ENCODE data around the gene SPEM3.

Gene SPEM3

DNA sequence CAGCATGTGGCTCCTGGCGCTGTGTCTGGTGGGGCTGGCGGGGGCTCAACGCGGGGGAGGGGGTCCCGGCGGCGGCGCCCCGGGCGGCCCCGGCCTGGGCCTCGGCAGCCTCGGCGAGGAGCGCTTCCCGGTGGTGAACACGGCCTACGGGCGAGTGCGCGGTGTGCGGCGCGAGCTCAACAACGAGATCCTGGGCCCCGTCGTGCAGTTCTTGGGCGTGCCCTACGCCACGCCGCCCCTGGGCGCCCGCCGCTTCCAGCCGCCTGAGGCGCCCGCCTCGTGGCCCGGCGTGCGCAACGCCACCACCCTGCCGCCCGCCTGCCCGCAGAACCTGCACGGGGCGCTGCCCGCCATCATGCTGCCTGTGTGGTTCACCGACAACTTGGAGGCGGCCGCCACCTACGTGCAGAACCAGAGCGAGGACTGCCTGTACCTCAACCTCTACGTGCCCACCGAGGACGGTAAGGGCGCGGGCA is 20.4 kb upstream of the SPEM3 start:
- TF ChIP-seq TAF1 (IDR thresholded peaks at IDR 0.05; ENCODE audit: low read depth) (no peak), EP300 (IDR thresholded peaks at IDR 0.05; ENCODE audit: borderline replicate concordance) (no peak), TEAD4 (IDR thresholded peaks at IDR 0.05) (no peak)
- TF ChIP-seq, protein P1, sequence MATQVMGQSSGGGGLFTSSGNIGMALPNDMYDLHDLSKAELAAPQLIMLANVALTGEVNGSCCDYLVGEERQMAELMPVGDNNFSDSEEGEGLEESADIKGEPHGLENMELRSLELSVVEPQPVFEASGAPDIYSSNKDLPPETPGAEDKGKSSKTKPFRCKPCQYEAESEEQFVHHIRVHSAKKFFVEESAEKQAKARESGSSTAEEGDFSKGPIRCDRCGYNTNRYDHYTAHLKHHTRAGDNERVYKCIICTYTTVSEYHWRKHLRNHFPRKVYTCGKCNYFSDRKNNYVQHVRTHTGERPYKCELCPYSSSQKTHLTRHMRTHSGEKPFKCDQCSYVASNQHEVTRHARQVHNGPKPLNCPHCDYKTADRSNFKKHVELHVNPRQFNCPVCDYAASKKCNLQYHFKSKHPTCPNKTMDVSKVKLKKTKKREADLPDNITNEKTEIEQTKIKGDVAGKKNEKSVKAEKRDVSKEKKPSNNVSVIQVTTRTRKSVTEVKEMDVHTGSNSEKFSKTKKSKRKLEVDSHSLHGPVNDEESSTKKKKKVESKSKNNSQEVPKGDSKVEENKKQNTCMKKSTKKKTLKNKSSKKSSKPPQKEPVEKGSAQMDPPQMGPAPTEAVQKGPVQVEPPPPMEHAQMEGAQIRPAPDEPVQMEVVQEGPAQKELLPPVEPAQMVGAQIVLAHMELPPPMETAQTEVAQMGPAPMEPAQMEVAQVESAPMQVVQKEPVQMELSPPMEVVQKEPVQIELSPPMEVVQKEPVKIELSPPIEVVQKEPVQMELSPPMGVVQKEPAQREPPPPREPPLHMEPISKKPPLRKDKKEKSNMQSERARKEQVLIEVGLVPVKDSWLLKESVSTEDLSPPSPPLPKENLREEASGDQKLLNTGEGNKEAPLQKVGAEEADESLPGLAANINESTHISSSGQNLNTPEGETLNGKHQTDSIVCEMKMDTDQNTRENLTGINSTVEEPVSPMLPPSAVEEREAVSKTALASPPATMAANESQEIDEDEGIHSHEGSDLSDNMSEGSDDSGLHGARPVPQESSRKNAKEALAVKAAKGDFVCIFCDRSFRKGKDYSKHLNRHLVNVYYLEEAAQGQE (IDR thresholded peaks at IDR 0.05; ENCODE audit: low read depth): no peak
- TF ChIP-seq, protein P2, sequence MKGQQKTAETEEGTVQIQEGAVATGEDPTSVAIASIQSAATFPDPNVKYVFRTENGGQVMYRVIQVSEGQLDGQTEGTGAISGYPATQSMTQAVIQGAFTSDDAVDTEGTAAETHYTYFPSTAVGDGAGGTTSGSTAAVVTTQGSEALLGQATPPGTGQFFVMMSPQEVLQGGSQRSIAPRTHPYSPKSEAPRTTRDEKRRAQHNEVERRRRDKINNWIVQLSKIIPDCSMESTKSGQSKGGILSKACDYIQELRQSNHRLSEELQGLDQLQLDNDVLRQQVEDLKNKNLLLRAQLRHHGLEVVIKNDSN (IDR thresholded peaks at IDR 0.05): no peak
- TF ChIP-seq, protein P3, sequence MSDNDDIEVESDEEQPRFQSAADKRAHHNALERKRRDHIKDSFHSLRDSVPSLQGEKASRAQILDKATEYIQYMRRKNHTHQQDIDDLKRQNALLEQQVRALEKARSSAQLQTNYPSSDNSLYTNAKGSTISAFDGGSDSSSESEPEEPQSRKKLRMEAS (IDR thresholded peaks at IDR 0.05): no peak

DNA sequence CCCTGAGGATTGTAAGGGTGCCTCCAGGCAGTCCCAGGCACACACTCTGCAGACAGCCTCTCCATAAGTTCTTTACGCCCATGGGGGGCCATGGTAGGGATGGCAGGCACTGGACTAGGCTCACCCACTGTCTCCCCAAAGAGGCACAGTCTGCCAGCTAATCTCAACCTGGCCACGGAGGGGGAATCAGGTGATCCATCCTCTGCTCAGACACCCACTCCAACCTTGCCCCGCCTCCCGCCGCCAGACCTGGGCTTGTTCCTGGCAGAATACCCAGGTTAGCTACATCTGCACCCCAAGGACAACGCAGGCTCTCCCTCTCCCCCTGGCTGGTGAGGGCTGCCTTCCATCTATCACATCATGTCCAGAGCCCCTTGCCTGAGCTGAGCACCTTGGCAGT is 19.8 kb upstream of the SPEM3 start:
- no peak for TF ChIP-seq NFIC (IDR thresholded peaks at IDR 0.05)
- no peak for TF ChIP-seq ZBTB7A (IDR thresholded peaks at IDR 0.05; ENCODE audit: low read depth)
- TF ChIP-seq EP300 (IDR thresholded peaks at IDR 0.05; ENCODE audit: borderline replicate concordance): no peak
- no peak for TF ChIP-seq EGR1 (IDR thresholded peaks at IDR 0.05)
- TF ChIP-seq, protein P3 (IDR thresholded peaks at IDR 0.05): no peak
- TF ChIP-seq TCF12 (IDR thresholded peaks at IDR 0.05; ENCODE audit: low read depth): no peak
- TF ChIP-seq, protein P1 (IDR thresholded peaks at IDR 0.05; ENCODE audit: low read depth): no peak
- TF ChIP-seq TEAD4 (IDR thresholded peaks at IDR 0.05): no peak
- TF ChIP-seq YY1 (IDR thresholded peaks at IDR 0.05; ENCODE audit: low read depth): no peak
- no peak for TF ChIP-seq TAF1 (IDR thresholded peaks at IDR 0.05; ENCODE audit: low read depth)
- TF ChIP-seq FOXM1 (IDR thresholded peaks at IDR 0.05; ENCODE audit: borderline replicate concordance, low read depth): no peak

GRCh38 chr17:7409716-7410115 is 18.9 kb upstream of the SPEM3 start:
- TF ChIP-seq EGR1 (IDR thresholded peaks at IDR 0.05): no peak
- no peak for TF ChIP-seq CREB1 (IDR thresholded peaks at IDR 0.05; ENCODE audit: low read depth)
- TF ChIP-seq, protein P1 (IDR thresholded peaks at IDR 0.05; ENCODE audit: low read depth): no peak
- no peak for TF ChIP-seq EP300 (IDR thresholded peaks at IDR 0.05; ENCODE audit: borderline replicate concordance)
- TF ChIP-seq ZBTB7A (IDR thresholded peaks at IDR 0.05; ENCODE audit: low read depth): no peak
- no peak for TF ChIP-seq TCF12 (IDR thresholded peaks at IDR 0.05; ENCODE audit: low read depth)
- no peak for TF ChIP-seq NFIC (IDR thresholded peaks at IDR 0.05)
- no peak for TF ChIP-seq TEAD4 (IDR thresholded peaks at IDR 0.05)
- TF ChIP-seq, protein P3 (IDR thresholded peaks at IDR 0.05): no peak
- TF ChIP-seq, protein P2 (IDR thresholded peaks at IDR 0.05): no peak
- TF ChIP-seq YY1 (IDR thresholded peaks at IDR 0.05; ENCODE audit: low read depth): no peak
- no peak for TF ChIP-seq CEBPB (IDR thresholded peaks at IDR 0.05)
- no peak for TF ChIP-seq TAF1 (IDR thresholded peaks at IDR 0.05; ENCODE audit: low read depth)

DNA sequence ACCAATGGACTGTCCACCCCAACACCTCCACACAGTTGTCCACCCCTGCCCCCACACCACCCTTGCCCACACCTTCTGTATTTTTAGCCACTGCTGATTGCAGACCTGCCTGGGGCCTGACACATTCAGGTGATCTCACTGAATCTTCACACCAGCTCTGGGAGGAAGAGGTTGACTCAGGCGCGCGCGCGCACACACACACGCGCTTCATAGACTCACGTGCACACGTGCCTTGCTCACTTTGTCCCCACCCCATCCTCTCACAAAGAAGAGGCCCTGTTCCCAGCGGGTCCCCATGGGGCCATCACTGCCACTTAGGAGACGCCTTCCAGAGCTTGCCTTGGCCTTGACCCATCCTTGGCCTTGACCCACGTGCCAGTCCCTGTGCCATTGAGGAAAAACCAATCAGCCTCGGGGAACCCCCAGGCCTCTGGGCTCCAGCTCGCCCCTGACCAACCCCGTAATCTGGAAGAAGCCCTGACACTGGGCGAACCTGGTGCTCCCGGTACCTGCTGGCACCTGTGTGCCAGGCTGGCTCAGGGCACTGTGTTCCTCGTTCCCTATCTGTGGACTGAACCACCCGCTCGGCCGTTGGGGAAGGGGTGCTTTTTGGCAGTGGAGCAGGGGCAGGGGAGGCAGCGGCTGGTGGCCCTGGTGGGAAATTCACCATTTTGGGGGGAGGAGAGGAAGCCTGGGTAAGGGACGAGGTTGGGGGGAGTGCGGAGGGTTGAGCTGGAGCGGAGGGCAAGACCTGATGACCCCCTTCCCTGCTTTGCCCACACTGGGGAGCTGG is 17.8 kb upstream of the SPEM3 start:
- no peak for TF ChIP-seq TEAD4 (IDR thresholded peaks at IDR 0.05)
- no peak for TF ChIP-seq TCF12 (IDR thresholded peaks at IDR 0.05; ENCODE audit: low read depth)
- TF ChIP-seq, protein P1 (IDR thresholded peaks at IDR 0.05; ENCODE audit: low read depth): no peak
- no peak for TF ChIP-seq YY1 (IDR thresholded peaks at IDR 0.05; ENCODE audit: low read depth)
- no peak for TF ChIP-seq NFIC (IDR thresholded peaks at IDR 0.05)
- no peak for TF ChIP-seq CREB1 (IDR thresholded peaks at IDR 0.05; ENCODE audit: low read depth)
- TF ChIP-seq, protein P2 (IDR thresholded peaks at IDR 0.05): no peak
- TF ChIP-seq, protein P3 (IDR thresholded peaks at IDR 0.05): no peak
- TF ChIP-seq RAD21 (IDR thresholded peaks at IDR 0.05; ENCODE audit: low read depth): no peak
- no peak for TF ChIP-seq CEBPB (IDR thresholded peaks at IDR 0.05)
- no peak for TF ChIP-seq TAF1 (IDR thresholded peaks at IDR 0.05; ENCODE audit: low read depth)
- TF ChIP-seq EGR1 (IDR thresholded peaks at IDR 0.05): no peak
- TF ChIP-seq EP300 (IDR thresholded peaks at IDR 0.05; ENCODE audit: borderline replicate concordance): no peak
- no peak for TF ChIP-seq ZBTB7A (IDR thresholded peaks at IDR 0.05; ENCODE audit: low read depth)
- TF ChIP-seq FOXM1 (IDR thresholded peaks at IDR 0.05; ENCODE audit: borderline replicate concordance, low read depth): no peak
